K562 (cell line): ENCODE results near the gene MICAL2. TPM values are rescaled to one million over a fixed set of nuclear protein-coding genes. Genes with fewer than 3 reads are reported as not detected.
A peak's percentile ranks its signal among the peaks of the same experiment; 100 is the strongest.

ENCODE experiments used
- CBFA2T2 ChIP-seq: fragments of 450-650 bp; conservative IDR thresholded peaks from 2 replicates; pipeline ENCODE4 v1.6.1; 2017; ENCODE audit warnings: mild to moderate bottlenecking
- CHCHD3 ChIP-seq: fragments of 250-450 bp; sonication (Bioruptor Pico); IDR thresholded peaks from 2 replicates; pipeline ENCODE4 v2.1.2; 2022; ENCODE audit warnings: mild to moderate bottlenecking
- KLF6 ChIP-seq: fragments of 250-450 bp; sonication (Bioruptor Pico); IDR thresholded peaks from 2 replicates; pipeline ENCODE4 v1.4.0; 2020; ENCODE audit warnings: mild to moderate bottlenecking, moderate library complexity, borderline replicate concordance
- NRF1 ChIP-seq, 2 experiments: fragments of 450-650 bp; IDR thresholded peaks in 1 of 2; conservative IDR thresholded peaks in 1 of 2; 2 replicates each; pipeline ENCODE4 v1.6.1; 2014; ENCODE audit warnings: mild to moderate bottlenecking in 2 of 2
- PHF20 ChIP-seq: fragments of 450-650 bp; IDR thresholded peaks from 2 replicates; pipeline ENCODE4 v1.6.1; 2018; ENCODE audit not compliant: partially characterized antibody
- RNF2 ChIP-seq: sonication (generic); IDR thresholded peaks from 2 replicates; pipeline ENCODE4 v1.6.1; 2016
- SAFB2 ChIP-seq: fragments of 200-400 bp; formaldehyde crosslinking; IDR thresholded peaks from 2 replicates; pipeline ENCODE4 v1.6.1; 2018; ENCODE audit warnings: borderline replicate concordance, low read length, low read depth, moderate library complexity; ENCODE audit not compliant: severe bottlenecking
- SETDB1 ChIP-seq: IDR thresholded peaks from one replicate; pipeline ENCODE4 v1.6.1; 2012; ENCODE audit warnings: low read length, control low read depth, inconsistent platforms
- THRAP3 ChIP-seq: fragments of 450-650 bp; IDR thresholded peaks from 2 replicates; pipeline ENCODE4 v1.6.1; 2016; ENCODE audit warnings: mild to moderate bottlenecking, inconsistent platforms, borderline replicate concordance
- ZFPM2 ChIP-seq: fragments of 250-450 bp; sonication (Bioruptor Pico); IDR thresholded peaks from 2 replicates; pipeline ENCODE4 v1.5.1; 2022; ENCODE audit warnings: mild to moderate bottlenecking
- ZNF23 ChIP-seq: fragments of 250-450 bp; sonication (Bioruptor Pico); IDR thresholded peaks from 2 replicates; pipeline ENCODE4 v1.4.0; 2020; ENCODE audit warnings: mild to moderate bottlenecking
- ZNF436 ChIP-seq: fragments of 250-450, 450-650 bp; sonication (Bioruptor Pico); formaldehyde crosslinking; IDR thresholded peaks from 2 replicates; pipeline ENCODE4 v1.7.0; 2020; ENCODE audit warnings: mild to moderate bottlenecking
- polyA plus RNA-seq, 8 experiments: library from polyadenylated mRNA; depleted of rRNA in 4 of 8; stranded (reverse) in 5 of 8; unstranded in 3 of 8; fragments of >200 nt; fragmentation: Nextera tagmentation in 2 of 8; fragmentation: Illumina TruSeq in 1 of 8; extraction: Ambion mirVana in 2 of 8; extraction: Trizol in 1 of 8; gene quantifications; 2 replicates each; pipeline versions ENCODE4 v1.2.1 to v1.2.3, GENCODE V29; 2011 to 2014; ENCODE audit warnings: inconsistent platforms in 1 of 8, missing spikeins in 1 of 8
- total RNA-seq, 7 experiments: library from RNA; depleted of rRNA in 6 of 7; stranded (reverse); fragments of >200 nt in 6 of 7; fragmentation: Illumina TruSeq in 2 of 7; extraction: Trizol in 2 of 7; gene quantifications; 2 replicates each; pipeline versions ENCODE4 v1.2.1 to v1.2.3, GENCODE V29; 2011 to 2021; ENCODE audit warnings: low replicate concordance in 1 of 7
- TF ChIP-seq, protein P1 (sequence below), 2 experiments: fragments of 450-650 bp; IDR thresholded peaks; 2 replicates each; pipeline ENCODE4 v1.6.1; 2018; ENCODE audit warnings: mild to moderate bottlenecking in 2 of 2, low read depth in 1 of 2; ENCODE audit not compliant: partially characterized antibody in 2 of 2
- TF ChIP-seq, protein P2 (sequence below): fragments of 450-650 bp; IDR thresholded peaks from 2 replicates; pipeline ENCODE4 v1.7.0; 2016; ENCODE audit warnings: borderline replicate concordance
- TF ChIP-seq, protein P3 (sequence below), 2 experiments: IDR thresholded peaks in 1 of 2; conservative IDR thresholded peaks in 1 of 2; 2 replicates each; pipeline ENCODE4 v1.6.1; 2016; ENCODE audit warnings: low read depth in 2 of 2, mild to moderate bottlenecking in 1 of 2, missing compliant biosample characterization in 1 of 2, missing genetic modification characterization in 1 of 2, moderate library complexity in 1 of 2

The MICAL2 gene
- total and polyA plus RNA-seq, 9 of the 15 experiments (the other 6 are each of a cell fraction or from before 2014, with no cell fraction given): 4.7 to 64.2 (median 33.6) TPM

DNA sequence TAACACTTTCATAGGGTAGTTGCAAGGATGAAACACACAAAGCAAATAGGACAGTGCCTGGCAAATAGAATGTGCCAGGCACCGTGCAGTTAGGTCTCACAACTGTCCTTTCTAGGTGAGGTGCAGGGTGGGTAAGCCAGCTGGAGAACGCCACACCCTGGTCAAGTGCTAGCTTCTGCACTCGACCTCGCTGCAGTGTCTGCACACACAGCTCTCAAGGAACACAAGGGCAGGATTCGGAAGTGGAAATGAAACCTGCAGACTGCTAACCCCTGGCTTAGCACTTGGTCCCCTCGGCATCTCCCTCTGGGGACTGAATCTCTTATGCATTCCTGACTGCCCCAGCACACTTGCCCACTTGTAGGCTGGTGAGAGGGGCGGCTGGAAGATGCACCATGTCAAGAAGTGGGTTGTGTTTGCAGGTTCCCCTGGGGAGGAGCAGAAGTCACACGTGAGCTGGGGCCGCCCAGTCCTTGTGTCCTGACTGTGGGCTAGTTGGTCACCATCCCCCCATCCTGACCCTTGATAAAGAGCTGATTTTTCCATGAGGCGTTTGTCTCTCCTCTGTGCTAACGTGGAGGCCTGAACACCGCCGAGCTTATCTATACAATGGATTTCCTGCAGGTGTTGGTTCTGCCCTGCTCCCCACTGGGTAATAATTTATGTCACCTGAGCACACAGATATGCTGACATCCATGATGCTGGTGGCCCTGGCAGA, 89.0 kb downstream of the MICAL2 start (continued):
- TF ChIP-seq, protein P1, sequence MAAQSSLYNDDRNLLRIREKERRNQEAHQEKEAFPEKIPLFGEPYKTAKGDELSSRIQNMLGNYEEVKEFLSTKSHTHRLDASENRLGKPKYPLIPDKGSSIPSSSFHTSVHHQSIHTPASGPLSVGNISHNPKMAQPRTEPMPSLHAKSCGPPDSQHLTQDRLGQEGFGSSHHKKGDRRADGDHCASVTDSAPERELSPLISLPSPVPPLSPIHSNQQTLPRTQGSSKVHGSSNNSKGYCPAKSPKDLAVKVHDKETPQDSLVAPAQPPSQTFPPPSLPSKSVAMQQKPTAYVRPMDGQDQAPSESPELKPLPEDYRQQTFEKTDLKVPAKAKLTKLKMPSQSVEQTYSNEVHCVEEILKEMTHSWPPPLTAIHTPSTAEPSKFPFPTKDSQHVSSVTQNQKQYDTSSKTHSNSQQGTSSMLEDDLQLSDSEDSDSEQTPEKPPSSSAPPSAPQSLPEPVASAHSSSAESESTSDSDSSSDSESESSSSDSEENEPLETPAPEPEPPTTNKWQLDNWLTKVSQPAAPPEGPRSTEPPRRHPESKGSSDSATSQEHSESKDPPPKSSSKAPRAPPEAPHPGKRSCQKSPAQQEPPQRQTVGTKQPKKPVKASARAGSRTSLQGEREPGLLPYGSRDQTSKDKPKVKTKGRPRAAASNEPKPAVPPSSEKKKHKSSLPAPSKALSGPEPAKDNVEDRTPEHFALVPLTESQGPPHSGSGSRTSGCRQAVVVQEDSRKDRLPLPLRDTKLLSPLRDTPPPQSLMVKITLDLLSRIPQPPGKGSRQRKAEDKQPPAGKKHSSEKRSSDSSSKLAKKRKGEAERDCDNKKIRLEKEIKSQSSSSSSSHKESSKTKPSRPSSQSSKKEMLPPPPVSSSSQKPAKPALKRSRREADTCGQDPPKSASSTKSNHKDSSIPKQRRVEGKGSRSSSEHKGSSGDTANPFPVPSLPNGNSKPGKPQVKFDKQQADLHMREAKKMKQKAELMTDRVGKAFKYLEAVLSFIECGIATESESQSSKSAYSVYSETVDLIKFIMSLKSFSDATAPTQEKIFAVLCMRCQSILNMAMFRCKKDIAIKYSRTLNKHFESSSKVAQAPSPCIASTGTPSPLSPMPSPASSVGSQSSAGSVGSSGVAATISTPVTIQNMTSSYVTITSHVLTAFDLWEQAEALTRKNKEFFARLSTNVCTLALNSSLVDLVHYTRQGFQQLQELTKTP (IDR thresholded peaks at IDR 0.05; ENCODE audit: low read depth in 1 of 2, partially characterized antibody in 2 of 2): no peak
- TF ChIP-seq, protein P2, sequence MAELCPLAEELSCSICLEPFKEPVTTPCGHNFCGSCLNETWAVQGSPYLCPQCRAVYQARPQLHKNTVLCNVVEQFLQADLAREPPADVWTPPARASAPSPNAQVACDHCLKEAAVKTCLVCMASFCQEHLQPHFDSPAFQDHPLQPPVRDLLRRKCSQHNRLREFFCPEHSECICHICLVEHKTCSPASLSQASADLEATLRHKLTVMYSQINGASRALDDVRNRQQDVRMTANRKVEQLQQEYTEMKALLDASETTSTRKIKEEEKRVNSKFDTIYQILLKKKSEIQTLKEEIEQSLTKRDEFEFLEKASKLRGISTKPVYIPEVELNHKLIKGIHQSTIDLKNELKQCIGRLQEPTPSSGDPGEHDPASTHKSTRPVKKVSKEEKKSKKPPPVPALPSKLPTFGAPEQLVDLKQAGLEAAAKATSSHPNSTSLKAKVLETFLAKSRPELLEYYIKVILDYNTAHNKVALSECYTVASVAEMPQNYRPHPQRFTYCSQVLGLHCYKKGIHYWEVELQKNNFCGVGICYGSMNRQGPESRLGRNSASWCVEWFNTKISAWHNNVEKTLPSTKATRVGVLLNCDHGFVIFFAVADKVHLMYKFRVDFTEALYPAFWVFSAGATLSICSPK: no peak
- TF ChIP-seq NRF1 (conservative IDR thresholded peaks at IDR 0.05 in 1 of 2, IDR thresholded peaks at IDR 0.05 in 1 of 2): no peak
- peak; percentile 51 for TF ChIP-seq CBFA2T2
- TF ChIP-seq, protein P3, sequence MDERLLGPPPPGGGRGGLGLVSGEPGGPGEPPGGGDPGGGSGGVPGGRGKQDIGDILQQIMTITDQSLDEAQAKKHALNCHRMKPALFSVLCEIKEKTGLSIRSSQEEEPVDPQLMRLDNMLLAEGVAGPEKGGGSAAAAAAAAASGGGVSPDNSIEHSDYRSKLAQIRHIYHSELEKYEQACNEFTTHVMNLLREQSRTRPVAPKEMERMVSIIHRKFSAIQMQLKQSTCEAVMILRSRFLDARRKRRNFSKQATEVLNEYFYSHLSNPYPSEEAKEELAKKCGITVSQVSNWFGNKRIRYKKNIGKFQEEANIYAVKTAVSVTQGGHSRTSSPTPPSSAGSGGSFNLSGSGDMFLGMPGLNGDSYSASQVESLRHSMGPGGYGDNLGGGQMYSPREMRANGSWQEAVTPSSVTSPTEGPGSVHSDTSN (CRISPR knock-in tag; IDR thresholded peaks at IDR 0.05; ENCODE audit: low read depth): no peak
- TF ChIP-seq, protein P3 (tag; conservative IDR thresholded peaks at IDR 0.05; ENCODE audit: low read depth): no peak
- no peak for TF ChIP-seq RNF2
- no peak for TF ChIP-seq CHCHD3 (CRISPR knock-in tag)
- no peak for TF ChIP-seq KLF6
- no peak for TF ChIP-seq ZNF436 (CRISPR knock-in tag)
- TF ChIP-seq SAFB2: no peak
- TF ChIP-seq SETDB1: no peak
- no peak for TF ChIP-seq THRAP3
- no peak for TF ChIP-seq PHF20
- no peak for TF ChIP-seq ZFPM2
- no peak for TF ChIP-seq ZNF23 (CRISPR knock-in tag)
